ENCODE results near the gene SCLY. TPM values are rescaled to one million over a fixed set of nuclear protein-coding genes. Genes with fewer than 3 reads are reported as not detected.

SCLY gene
- total RNA-seq, 2 donors from 2014 or later = 12.8 to 14.2 TPM

GRCh38 chr2:238119756-238120462 is 59.1 kb downstream of the SCLY start:
- DNase-seq = no peak
- intact Hi-C loops (cut with DNase I, micrococcal nuclease) = no loop called here
- no peak for ATAC-seq

DNA sequence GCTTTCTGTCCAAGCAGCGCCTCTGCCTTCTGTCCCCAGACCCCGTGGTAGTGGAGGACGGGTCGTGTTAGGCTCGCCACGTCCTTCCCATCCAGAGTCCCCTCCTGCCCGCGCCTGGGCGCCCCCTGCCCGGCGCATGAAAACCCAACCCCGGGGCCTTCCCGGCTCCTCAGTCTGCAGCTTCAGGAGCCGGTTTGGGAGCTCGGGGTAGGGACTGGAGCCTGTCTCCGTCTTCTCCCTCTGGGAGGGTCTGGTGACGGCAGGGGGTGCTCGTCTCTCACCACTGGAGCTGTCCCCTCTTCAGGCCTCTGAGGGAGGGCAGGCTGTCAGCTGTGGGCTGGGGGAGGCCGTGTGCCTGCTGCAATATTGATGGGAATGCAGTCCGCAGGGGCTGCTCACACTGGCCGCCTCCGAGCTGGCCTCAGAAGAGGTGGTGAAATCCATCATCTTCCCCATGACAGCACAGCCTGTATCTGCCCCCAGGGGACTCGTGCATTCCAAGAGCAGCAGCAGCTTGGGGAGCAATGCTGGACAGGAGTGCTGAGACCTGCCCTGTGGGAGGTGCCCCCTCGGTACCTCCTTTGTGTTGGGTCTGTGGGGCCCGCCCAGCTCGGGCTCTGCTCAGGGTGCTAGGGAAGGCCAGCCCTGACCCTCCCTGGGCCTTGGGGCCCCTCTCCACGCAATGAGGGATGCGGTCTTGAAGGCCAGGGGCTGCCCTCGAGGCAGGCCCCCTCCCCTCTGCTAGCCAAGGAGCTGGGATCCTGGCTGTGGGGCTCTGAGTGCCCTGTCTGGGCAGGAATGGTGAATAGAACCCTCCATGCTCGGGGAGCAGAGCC is 59.9 kb downstream of the SCLY start:
- no peak for DNase-seq
- ATAC-seq = no peak
- intact Hi-C loops (cut with DNase I, micrococcal nuclease) = no loop called here

DNA sequence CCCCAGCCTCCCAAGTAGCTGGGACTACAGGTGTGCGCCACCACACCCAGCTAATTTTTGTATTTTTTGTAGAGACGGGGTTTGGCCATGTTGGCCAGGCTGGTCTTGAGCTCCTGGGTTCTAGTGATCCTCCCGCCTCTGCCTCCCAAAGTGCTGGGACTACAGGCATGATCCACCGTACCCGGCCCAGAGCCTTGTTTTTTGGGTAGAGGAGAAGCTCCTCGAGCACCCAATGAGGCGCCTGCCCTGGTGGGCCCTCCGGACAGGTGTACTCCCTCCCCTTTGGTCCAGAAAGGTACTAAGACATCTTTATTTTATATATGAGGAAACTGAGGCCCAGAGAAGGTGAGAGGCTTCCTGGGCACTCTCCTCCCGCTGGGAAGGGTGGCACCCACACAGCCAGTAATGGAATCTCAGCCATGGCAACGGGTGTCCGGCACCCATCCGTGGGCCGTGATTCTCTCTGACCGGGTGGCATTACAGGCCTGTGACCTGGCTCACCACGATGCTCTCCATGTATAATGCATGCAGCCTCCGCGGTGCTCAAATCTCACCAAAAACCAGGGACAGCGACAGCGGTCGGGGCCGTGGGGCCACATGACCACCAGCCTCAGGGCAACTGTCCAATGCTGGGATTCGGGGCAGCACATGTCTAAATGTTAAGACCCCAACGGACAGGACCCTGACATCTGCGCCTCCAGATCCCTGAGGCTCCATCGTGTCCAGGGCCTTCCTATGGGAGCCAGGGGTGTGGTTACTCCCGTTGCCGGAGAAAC is 60.9 kb downstream of the SCLY start:
- intact Hi-C loops (cut with DNase I, micrococcal nuclease) = no loop called here
- DNase-seq = no peak
- no peak for ATAC-seq

- no peak for DNase-seq
- ATAC-seq = no peak
- intact Hi-C loops (cut with DNase I, micrococcal nuclease) = no loop called here
Measured at GRCh38 chr2:238122287-238123217, 61.8 kb downstream of the SCLY start.

DNA sequence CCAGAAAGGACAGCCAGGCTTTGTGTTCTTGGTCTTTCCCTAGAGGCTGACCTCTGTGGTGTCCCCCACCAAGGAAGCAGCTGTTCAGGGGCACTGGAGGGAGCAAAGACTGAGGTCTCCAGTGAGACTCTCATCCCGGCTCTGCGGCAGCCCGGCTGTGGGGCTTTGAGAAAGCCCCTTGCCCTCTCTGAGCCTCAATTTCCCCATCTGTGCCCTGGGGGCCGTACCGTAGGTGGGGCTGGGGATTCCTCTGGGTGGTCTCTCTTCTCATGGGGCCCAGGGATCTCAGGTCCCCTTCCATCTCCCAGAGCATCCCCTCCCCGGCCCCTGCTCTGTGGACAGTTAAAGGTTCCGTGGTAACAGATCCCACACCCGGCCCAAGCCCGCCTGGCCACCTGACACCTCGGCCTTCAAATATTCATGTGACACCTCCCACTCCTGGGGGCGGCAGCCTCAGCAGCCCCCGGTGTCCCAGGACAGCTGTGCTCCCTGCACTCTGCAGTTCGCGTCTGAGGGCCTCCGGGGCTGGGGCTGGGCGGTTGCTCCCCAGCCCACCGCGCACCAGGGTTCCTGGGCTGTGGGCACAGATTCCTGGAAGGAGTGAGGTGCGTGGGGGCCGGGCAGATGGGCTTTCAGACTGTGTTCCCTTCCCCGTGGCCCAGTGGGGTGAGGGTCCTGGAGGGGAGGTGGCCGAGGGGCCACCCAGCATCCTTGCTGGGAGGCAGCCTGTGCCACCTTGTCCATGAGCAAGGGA is 62.6 kb downstream of the SCLY start:
- intact Hi-C loops (cut with DNase I, micrococcal nuclease) = no loop called here
- ATAC-seq = no peak
- no peak for DNase-seq

GRCh38 chr2:238123991-238124470 is 63.2 kb downstream of the SCLY start:
- ATAC-seq = no peak
- intact Hi-C loops (cut with DNase I, micrococcal nuclease) = no loop called here
- DNase-seq = no peak

DNA sequence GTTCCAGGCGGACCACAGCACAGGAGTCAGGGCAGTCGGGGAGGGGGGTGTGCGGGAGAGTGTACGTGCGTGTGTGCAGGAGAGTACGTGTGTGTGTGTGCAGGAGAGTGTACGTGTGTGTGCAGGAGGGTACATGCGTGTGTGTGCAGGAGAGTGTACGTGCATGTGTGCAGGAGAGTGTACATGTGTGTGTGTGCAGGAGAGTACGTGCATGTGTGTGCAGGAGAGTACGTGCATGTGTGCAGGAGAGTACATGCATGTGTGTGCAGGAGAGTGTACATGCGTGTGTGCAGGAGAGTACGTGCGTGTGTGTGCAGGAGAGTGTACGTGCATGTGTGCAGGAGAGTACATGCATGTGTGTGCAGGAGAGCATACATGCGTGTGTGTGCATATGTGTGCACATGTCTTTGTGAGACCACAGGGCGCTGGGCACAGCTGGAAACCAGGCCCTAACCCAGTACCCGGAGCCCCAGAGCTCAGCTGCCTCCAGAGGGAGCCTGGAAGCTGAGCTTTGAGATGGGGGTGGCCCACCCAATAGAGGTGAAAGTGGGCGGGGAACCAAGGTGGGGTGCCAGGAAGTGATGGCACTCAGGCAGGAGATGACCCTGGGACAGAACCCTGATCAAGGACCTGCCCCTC is 63.8 kb downstream of the SCLY start:
- intact Hi-C loops (cut with DNase I, micrococcal nuclease) = no loop called here
- DNase-seq (no peak), ATAC-seq (no peak)

DNA sequence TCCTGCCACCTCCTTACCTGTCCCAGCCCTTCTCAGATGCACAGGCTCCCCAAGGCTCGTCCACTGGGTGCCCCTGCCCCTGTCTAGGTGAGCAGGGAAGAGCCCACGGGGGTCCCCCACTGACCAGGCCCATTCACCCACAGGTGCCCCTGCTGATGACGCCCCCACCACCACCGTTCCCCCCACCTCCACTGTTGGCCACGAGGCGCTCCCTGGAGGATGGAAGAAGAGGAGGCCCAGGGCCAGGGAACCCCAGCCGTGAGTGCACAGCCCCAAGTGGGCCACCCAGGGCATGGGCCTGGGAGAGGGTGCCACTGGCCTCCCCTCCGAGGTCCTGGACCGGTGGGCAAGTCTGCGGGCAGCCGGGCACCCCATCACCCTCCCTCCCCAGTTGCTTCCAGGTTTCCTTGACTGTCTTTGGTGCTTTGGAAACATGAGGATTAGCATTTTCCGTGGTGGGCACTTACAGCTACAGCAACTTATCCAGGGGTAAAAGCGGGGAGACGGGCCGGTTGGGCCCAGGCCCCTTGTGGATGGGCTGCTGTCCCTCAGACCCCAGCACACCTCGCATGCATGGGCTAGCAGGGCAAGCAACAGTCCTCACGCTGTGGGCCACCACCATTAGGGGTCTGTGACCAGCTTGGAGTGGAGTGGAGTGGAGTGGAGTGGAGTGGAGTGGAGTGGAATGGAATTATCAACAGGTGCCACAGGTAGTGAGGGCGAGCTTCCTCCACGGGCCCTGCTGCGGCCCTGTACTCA is 64.5 kb downstream of the SCLY start:
- DNase-seq (no peak), ATAC-seq (no peak)
- intact Hi-C loops (cut with DNase I, micrococcal nuclease) = no loop called here

- intact Hi-C loops (cut with DNase I, micrococcal nuclease) = no loop called here
- DNase-seq (no peak), ATAC-seq (no peak)
Measured at GRCh38 chr2:238126338-238126737, 65.5 kb downstream of the SCLY start.

DNA sequence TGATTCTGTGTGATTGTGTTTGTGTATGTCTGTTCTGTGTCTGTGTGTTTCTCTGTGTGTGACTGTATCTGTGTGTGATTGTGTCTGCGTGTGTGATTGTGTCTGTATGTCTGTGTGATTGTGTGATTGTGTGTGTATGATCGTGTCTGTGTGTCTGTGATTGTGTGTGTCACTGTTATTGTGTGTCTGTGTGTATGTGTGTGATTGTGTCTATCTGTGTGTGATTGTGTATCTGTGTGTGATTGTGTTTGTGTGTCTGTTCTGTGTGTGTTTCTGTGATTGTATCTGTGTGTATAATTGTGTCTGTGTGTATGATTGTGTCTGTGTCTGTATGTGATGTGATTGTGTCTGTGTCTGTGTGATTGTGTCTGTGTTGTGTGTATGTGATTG is 66.0 kb downstream of the SCLY start:
- intact Hi-C loops (cut with DNase I, micrococcal nuclease) = no loop called here
- no peak for DNase-seq
- ATAC-seq = no peak

DNA sequence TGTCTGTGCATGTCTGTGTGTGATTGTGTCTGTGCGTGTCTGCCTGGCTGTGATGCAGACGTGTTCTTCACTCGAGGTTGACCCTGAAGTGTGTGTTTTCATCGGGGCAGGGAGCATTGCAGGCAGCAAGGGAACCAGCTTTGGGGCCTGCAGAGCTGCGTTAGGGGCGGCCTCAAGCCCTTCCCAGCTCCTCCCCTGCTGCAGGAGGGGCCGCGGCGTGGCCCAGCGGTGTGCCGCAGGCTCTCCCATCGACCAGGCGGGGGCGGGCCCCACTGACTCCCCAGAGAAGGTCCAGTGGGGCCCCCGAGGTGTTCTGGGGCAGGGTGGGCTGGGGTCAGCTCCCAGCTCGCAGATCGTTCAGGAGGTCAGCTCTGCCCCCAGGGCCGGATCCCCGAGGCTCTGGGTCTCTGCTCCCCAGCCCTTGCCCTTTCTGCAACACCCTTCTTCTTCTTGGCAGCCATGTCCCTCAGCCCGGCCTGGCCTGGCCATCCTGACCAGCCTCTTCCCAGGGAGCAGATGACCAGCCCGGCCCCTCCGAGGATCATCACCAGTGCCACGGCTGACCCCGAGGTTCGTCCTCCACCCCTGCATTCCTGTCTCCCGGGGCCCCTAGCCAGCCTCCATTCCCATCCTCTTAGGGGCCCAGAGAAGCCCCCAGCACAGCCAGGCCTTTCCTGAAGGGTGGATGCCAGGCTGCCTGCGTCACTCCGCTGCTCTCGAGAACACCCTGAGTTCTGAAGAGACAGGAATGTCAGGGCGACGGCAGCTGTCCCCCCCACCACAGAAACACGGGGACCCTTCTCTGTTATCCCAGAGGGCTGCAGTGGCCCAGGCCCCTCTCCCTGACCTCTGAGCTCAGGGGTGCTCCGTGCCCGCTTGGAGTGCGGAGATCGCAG is 66.6 kb downstream of the SCLY start:
- intact Hi-C loops (cut with DNase I, micrococcal nuclease) = no loop called here
- DNase-seq (no peak), ATAC-seq (peak; percentile 38)

- intact Hi-C loops (cut with DNase I, micrococcal nuclease) = no loop called here
- DNase-seq = no peak
Measured at GRCh38 chr2:238128061-238128440, 67.2 kb downstream of the SCLY start.

GRCh38 chr2:238128534-238129001 is 67.8 kb downstream of the SCLY start:
- ATAC-seq (no peak), DNase-seq (no peak)
- intact Hi-C loops (cut with DNase I, micrococcal nuclease) = no loop called here

More at GRCh38 chr2:238128061-238128440, 67.2 kb downstream of the SCLY start:
- no peak for ATAC-seq

DNA sequence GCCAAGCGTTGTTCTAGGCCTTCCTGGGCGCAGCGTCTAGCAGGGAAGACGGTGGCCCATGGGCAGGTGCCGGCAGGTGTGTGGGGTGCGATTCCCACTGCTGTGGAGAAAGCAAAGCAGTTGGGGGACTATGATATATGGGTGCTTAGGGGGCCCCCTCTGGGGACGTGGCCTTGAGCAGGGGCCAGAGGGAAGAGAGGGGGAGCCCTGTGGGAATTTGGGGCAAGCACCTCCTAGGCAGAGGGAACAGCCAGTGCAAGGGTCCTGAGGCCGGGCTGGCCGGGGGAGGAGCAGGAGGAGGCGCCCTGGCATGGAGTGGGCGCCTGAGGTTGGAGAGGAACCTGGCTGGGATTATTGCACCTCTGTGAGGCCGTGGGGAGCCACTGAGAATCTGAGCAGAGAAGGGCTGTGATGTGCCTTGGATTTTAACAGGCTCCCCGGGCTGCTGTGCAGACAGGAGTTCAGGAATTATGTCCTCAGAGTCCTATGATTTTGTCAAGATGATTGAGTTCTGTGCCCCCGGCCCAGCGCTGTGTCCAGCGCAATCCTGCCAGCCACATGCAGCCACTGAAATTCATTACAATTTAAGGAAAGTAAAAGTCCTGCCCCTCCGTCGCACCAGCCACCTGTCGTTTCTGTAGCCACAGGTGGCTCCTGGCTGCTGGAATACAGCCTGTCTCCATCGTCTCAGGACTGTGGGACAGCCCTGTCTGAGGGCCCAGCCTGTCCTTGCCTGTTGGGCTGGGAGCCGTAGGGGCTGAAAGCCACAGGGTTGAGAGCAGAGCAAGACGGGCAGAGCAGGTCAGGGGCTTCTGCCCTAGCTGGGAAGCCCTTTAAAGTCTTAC is 68.6 kb downstream of the SCLY start:
- DNase-seq (no peak), ATAC-seq (no peak)
- intact Hi-C loops (cut with DNase I, micrococcal nuclease) = no loop called here

Data from left colon (tissue), 2 donors.